Stomach (tissue), 4 donors: Measurements from ENCODE around the gene CIDEB.

ENCODE experiments used
- CTCF ChIP-seq, 7 experiments: fragments of 450-650 bp in 4 of 7; fragments of 200-600 bp in 3 of 7; sonication (generic) in 3 of 7; IDR thresholded peaks; one replicate each; pipeline ENCODE4 v1.5.1; 2016 to 2019; ENCODE audit warnings: antibody characterized with exemption in 7 of 7, control low read depth in 2 of 7, mild to moderate bottlenecking in 1 of 7
- POLR2A ChIP-seq, 4 donors: fragments of 450-650 bp; IDR thresholded peaks; one replicate each; pipeline ENCODE4 v1.6.1; 2016; ENCODE audit warnings: antibody characterized with exemption in 4 of 4, control low read depth in 2 of 4, mild to moderate bottlenecking in 1 of 4, moderate library complexity in 1 of 4
- POLR2AphosphoS5 ChIP-seq, 3 donors: sonication (generic); formaldehyde crosslinking; IDR thresholded peaks; one replicate each; pipeline ENCODE4 v1.6.1; 2016; ENCODE audit warnings: antibody characterized with exemption in 3 of 3

DNA sequence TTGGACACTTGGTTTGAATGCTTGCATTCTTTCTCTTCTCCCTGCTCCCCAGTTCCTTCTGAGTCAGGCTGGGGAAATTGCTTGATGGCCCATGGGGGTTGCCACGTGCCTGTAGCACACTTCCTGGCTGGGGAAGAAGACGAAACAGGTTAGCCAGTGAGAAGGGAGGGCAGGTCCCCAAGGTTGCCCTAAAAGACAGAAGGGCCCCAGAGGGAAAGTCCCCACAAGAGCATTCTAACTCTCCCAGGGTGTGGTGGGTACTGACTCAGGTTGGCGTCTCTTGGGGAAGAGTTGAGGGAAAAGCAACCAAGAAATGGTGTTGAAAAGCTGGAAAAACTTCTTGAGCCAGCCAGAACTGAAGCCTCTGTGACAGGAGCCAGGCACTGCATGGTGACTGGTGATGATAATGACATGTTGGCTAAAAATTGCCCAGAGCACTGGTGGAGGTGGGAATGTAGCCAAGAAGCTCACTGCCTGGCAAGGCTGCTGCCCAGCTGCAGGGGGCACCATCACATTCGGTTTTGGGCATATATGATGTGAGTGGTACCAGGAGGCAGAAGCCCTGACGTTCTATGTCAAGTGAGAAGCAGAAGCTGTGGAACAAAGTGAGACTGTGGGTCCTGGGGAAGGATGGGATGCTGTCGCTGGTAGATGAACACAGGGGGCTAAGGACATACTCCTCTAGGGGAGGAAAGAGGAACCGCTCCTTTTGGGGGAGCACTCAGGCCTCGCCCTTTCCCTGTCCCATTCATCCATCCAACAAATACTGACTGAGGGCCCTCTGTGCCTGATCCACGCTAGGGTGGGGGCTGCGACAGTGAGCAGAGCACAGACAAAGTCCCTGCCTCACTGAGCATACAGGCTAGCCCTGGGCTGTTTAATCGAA lies 28.2 kb downstream of the CIDEB start:
- no peak for TF ChIP-seq CTCF (IDR thresholded peaks at IDR 0.05)
- no peak for TF ChIP-seq POLR2AphosphoS5 (IDR thresholded peaks at IDR 0.05)
- TF ChIP-seq POLR2A (IDR thresholded peaks at IDR 0.05), result no peak
